Measurements from ENCODE around the gene LIF.

LIF gene

DNA sequence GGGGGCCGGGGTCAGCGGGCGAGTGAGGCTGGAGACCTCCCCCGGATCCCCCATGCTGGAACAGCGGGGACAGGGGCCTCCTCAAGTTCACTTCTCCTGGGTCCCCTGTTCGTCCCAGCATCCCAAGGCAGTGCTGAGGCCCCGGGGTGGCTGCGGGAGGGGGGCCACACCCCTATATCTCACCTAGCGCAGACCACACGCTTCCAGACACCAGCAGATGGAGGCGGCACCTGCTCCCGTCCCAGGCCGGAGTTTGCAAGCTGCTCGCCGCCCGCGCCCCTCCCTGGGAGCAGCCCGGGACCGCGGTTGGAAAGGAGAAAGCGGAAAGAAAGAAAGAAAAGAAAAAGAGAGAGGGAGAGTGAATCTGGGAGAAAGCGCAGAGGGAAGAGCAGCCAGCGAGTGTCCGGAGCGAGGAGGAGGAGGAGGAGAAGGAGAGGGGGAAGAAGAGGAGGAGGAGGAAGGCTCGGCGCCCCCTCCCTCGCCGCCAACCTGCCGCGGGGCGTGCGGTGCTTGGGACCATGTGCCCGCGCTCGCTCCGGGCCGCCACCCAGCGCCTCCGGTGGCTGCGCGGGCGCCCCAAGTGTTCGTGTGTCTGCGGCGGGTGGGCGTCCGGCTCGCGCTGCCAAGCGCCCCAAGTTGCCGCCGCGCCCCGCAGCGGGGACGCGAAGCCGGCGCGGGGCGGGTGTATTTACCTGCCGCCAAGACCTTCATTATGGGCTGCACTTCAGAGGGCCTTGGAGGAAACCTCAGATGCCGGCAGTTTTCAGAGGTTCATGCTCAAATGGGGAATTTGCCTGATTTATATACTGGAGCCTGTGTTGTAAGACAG lies at the start of gene LIF:
Gene LIF (minus strand): TSS at position 775 of the 829 bp plus-strand sequence. CDS start 64 bp downstream, at position 711.
- FAIRE-seq (peak; percentile 55), DNase-seq (ENCODE audit: low spot score) (no peak)

DNA sequence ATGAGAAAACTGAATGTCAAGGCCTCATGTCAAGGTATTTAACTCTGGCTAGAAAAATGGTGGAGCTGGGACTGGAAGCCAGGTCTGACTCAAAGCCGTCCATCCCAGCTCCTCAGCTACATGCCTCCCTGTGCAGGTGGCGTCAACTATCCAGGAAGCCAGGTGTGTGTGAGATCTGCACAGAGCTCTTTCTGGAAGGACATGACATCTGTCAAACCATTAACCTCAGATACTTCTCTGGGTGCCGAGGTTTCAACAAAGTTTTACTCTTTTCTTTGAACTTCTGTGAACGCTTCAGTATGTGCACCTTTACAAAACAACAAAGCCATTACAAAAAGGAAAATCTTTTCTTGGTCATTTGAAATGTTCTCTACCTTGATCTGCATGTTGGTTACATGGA lies 49.8 kb upstream of the LIF start:
- DNase-seq (ENCODE audit: low spot score) (no peak), FAIRE-seq (no peak)

DNA sequence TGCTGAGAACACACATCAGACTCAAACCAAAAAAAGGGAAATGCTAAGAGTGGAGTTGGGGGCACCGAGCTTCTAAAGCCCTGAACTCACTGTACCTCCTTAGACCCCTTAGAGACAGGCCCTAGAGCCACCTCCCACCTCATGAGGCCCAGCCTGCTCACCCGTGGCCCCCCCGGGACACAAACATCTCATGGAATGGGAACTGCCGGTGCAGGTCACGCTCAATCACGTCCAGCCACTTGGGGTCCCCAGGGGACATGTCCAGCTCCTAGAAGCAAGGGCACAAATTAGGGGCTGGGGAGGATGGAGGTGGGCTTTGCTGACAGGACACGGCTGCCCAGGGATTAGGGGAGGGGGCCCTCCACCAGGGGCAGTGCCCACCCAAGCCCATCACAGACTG lies 49.0 kb upstream of the LIF start:
- FAIRE-seq: no peak

DNA sequence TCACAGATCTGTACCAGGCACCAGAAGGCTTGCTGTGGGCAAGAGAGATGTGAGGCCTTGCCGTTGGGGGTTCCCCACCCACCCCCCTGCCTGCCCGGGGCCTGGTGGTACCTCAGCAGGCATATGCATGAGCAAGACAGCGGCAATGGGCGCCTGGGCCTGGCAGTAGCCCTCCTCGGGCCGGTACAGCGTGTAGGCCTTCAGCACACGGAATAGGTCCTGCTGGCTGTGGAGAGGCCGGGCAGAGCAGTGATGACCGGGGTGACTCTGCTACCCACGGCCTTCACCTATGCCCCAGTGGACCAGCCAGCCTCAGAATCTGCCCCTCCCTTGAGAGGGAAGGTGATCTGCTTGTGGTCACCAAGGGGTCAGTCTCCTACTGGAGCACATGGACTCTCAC lies 48.3 kb upstream of the LIF start:
- no peak for FAIRE-seq
- no peak for DNase-seq (ENCODE audit: low spot score)

More for the DNA sequence above, 49.0 kb upstream of the LIF start:
- DNase-seq (ENCODE audit: low spot score): no peak

DNA sequence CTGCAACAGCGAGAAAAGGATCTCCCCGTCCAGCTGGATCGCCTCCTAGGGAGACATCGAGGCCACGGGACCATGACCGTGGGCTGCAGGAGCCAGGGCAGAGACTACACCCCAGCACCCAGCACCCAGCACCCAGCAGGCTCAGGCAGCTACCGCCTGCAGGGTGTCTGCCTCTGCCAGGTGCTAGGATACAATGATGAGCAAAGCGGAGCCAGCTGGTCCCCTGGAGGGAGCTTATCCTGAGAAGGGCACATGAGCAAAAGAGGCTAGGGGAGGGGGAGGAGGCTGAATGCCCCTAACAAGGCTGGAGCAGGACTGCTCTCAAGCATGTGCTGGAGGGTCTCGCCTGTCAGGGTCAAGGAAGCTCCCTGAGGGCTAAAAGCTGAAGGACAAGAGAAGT lies 47.5 kb upstream of the LIF start:
- FAIRE-seq (no peak), DNase-seq (ENCODE audit: low spot score) (no peak)

DNA sequence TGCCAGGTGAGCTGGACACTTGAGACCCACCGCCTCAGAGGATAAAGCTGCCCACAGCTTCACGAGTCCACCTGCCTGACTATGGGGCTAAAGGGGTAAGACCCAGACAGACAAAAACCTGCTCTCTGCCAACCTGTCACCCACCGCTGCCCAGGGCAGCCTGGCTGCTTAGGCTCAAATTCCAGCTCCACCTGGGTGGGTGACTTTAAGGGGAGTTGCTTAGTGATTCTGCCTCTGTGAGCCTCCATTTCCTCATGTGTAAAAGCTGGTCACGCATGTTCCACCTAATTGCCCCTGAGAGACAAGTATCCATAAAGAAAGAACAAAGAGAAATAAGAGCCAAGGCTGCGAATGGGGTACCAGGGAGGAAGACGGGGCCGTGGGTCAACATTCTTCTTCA lies 46.5 kb upstream of the LIF start:
- FAIRE-seq: no peak
- DNase-seq (ENCODE audit: low spot score): no peak

DNA sequence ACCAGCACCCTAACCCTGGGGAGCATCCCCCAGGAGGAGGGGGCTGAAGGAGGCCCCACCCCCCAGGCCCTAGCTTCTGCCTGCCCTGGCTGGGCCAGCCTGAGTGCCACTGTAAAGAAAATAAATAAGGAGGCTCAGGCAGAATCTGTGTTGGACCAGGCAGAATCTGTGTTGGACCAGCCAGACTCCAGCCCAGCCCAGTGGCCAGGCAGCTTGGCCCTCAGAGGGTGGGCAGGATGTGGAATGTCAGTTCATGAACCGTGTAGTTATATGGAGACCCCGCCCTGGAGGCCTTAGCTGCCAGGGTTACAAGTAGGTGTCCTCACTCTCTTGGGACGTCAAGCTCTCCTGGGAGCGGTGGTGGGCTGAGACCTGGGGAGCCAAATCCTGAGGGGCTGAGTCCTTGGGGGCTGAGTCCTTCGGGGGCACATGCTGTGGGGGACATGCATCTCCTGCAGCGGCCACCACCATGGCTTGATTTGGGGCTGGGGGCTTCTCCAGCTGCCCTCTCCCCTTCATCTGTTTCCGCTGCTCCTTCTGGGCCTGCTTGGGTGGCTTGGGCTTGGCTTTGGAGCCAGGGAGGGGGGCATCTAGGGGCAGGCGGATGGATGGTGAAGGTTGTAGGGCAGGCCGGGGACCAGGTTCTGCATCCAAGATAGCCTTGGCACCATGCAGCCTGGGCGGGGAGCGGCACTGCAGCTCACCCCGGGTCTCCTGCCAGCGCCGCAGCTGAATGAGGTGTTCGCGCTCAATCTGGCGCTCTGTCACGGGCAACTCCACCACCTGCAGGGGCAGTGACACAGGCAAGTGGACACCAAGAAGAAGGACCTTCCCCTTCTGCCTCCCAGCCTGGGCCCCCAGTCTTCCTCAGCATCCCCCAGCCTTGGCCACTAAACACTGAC lies 45.8 kb upstream of the LIF start:
- DNase-seq (ENCODE audit: low spot score): no peak
- FAIRE-seq: no peak

DNA sequence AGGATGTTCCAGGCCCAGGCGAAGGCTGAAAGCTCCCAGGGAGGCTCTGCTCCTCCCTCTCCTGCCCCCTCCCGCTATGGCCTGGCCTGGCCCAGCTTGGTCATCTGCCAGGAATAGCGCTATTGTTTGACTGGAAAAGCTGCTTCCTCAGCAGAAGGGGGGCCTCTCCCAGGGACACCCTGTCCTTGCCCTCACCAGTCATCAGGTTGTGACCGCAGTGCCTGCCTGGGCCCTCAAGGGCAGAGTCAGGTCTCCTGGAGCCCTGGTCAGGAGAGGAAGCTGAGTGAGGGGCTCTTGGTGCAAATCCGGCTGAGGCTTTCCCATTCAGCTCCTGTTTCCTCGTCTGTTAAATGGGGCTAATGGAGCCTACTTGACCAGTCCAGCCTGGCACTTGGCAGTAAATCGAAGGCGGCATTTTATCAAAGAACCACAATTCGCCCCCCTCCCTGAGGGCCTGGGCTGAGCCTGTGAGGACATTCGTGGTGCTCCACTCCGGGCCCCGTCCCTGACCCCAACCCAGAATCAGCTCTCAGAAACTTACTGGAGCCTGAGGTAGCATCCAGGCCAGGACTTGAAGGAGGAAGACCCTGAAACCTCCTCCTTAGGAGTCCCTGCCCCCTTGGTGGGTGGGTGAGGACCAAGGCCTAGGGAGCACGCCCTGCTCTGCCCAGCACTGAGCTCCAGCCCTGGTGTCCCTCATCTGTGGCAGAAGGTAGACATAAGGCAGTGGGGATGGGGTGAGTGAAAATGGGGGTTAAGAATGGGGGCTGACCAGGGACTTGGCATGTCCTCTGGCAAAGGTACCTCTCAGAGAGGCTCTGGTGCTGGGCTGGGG lies 44.7 kb upstream of the LIF start:
- FAIRE-seq: peak; percentile 65
- peak; percentile 78 for DNase-seq (ENCODE audit: low spot score)

DNA sequence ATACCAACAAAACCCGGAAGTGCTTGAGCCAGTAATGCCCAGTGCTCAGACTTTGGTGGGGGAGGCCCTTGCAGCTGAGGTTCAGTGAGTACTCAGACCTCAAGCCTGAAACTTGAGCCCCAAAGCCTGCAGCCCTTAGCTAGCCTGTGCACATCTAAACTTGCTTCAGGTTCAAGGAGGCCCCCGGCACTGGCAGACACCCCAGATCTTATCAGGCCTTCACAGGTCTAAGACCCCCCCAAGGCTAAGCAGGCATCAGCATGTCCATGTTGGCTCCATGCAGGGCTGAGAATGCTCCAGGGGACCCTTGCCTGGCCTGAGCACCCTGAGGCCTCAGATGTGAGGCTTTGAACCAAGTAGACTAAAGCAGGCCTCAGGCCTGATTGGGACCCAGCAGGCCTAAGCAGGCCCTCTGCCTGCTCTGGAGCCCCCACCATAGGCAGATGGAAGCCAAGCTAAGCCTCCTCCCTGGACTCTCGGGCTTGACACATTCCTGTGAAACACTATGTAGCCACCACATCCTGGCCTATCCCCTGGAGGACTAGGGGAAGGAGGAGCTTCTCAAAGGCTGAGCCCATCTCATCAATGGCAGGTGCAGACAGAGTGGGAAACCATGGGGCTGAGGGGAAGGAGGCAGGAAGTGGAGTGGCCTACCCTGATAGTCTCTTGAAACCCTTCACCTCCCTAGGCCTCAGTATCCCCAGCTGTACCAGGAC lies 43.9 kb upstream of the LIF start:
- FAIRE-seq (peak; percentile 93), DNase-seq (ENCODE audit: low spot score) (peak; percentile 72)

DNA sequence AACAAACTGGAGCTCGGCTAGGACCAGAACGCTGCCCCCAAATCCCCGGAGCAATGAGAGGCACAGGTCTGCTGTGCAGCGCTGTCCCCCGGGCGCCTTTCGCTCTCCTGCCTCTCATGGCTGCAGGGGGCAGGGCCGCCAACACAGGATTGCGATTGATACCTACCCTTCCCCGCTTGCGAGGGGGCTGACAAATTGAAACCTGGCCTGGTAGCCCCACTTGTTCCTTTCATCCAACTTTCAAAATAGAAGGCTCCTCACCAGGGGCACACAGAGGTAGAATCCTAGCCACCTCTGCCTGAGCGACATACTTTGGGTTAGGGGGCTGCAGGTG lies 43.4 kb upstream of the LIF start:
- FAIRE-seq (no peak), DNase-seq (ENCODE audit: low spot score) (no peak)

DNA sequence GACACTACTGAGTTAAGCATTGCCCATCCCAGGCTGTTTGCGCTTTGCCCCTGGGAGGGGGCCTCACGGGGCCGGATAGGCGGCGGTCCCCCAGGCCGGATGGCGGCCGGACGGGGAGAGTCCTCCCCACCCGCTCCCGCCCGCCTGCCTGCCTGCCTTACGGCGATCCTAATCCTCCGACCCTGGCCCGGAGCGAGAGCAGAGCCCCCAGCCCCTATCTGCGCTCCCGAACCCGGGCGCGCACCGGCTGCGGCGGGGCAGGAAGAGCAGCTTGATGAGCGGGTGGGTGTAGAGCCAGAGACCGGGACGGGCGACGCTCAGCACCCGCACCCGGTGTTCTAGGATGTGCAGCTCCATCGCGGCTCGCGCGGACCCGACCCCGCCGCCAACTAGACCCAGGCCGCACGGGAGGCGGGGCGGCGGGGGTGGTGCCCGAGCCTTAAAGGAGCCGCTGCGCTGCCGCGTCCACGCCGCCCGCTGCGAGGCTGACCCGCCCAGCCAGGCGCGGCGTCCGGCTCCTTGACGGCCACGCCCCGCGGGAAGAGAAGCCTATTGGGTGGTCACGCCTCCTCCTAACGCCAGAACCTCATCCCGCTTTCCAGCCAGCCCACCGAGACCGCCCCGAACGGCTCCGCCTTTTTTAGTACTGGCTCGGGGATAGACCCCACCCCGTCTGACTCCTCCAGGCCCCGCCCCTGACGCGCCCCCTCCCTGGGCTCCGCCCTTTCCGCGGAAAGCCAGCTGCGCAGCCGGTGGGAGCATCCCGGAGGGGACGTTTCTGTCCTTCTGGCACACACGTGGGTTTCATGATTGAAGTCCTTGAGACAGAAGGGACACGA lies 42.8 kb upstream of the LIF start, which contains the start of gene CASTOR1:
Gene CASTOR1 (minus strand): TSS at position 365 of the 839 bp plus-strand sequence. CDS start 8 bp downstream, at position 357.
- DNase-seq (ENCODE audit: low spot score) (peak; percentile 100), FAIRE-seq (peak; percentile 74)

DNA sequence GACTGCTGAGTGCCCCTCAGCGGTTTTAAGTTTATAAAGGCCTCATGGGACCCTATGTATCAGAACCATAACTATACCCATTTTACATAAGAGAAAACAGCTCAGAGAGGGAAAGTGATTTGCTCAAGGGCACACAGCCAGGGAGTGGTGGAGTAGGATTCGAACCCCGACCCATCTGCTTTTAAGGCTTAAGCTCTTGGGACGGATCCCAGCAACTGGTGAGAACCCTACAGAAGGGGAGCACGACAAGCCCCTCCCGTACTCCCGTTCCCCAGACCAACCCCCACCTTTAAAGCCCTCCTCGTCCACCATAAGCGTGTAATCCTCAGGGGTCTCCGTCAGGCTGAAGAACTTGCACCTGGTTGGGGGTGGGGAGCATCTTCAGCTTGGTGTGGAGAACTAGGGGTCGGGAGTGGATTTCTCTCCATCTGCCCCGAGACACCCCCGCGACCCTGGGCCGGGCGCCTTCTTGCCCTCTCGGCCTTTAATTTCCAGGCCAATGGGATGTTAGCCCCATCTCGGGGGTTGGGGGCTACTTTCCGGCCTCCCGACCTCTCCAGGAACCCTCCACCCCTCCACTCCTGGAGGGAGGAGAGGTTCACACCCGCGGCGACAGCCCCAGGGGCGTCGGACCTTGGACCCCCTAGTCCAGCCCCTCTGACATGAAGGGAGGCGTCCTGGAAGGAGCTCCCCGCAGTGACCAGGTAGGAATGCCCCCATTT lies 42.0 kb upstream of the LIF start:
- FAIRE-seq (no peak), DNase-seq (ENCODE audit: low spot score) (no peak)

DNA sequence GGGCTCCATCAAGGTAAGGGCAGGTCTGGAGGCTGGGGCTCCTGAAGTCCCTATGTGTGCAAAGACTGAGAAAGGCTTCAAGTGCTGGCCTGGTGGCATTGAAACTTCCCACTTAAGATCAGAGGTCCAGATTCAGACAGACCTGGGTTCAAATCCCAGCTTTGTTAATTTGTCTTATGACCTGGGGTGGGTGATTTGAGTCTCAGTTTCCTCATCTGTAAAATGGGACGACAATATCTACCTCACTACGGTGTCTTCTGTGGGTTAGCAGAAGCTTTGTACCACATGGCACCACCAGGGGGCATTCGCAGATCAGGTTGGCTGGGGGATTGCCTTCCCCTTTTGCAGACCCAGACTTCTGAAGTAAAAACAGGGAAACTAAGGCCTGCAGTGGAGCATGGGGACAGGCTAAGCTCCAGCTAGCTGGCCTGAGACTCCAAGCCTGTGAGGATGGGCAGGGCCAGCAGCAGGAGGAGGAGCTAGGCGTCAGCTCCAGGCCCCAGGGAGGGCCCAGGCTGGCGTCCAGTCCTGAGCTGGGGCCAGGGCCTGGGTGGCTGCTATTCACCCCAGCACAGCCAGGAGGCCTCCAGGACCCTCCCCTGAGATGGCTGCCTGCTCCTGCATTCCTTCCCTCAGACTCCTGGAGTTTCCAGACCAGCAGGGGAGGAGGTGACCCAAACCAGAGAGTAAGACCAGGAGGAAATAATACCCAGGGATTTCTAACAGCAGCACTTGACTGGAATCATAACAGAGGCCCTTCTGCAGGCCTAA lies 41.3 kb upstream of the LIF start:
- FAIRE-seq (peak; percentile 55), DNase-seq (ENCODE audit: low spot score) (peak; percentile 86)

DNA sequence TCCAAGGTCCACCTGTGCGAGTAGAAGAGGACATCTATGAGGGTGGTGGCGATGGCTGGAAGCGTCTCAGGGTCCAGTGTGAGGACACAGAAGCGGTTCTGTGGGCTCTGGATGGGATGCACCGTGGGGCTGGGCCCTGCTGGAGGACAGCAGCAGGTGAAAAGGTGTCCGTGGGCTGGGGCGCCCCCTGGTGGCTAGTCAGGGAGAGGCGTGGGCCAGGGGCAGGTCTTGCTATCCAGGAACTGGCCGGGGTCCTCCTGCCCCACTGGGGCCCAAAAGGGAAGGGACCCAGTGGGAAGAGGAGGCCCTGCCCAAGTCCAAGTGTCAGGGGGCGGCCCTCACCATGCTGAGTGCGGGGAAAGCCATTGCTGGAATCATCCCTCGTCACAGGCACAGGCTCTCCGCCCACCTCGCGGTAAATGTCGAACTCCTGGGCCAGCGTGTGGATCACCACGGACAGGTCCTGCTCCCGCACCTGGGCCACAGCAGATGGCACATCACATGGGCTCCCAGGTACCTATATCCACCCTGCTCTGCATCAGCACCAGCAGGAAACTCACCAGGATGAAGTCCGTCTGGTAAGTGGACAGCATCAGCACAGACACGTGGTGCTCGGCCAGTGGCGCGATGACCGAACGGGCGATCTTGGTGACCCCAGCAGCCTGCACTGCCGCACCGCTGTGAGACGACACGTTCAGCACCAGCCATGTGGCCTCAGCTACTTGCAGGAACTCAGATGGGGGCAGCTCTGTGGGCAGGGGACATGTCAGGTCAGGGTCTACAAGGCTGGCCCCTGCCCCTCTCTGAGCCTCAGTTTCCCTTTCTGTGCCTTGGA lies 40.5 kb upstream of the LIF start:
- FAIRE-seq: peak; percentile 74
- peak; percentile 82 for DNase-seq (ENCODE audit: low spot score)

DNA sequence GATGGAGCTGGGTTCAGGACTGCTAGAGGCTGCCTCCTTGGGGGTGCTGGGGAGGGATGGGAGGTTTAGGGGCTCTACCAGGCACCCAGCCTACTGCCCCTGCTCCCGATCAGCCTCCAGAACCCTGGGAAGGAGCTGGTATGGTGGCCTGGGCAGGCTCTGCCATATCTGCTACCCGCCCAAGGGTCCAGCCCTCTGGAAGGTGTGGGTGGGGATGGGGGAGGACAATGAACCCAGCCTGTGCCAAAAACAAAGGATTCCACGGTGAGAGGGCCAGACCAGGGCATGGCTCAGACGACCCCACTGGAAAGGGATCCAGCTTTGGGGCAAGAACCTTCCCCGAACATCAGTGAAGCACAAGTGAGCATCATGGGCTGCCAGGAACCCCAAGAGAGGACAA lies 39.8 kb upstream of the LIF start:
- no peak for FAIRE-seq
- DNase-seq (ENCODE audit: low spot score): no peak

DNA sequence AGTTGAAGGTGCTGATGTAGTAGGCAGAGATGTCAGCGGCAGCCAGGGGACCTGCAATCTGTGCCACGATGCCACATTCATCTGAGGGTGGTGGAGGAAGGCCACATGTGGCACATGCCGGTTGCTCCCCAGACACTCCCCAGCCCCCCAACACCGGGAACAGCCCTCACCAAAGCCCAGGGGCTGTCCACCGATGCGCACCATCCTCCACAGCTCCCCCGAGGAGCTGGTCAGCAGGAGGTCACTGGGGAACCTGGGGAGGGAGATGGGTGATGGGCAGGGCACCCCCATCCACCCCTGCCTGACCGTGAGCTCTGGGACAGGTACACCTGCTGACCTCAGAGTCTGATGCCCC lies 39.3 kb upstream of the LIF start:
- FAIRE-seq (no peak), DNase-seq (ENCODE audit: low spot score) (no peak)

DNA sequence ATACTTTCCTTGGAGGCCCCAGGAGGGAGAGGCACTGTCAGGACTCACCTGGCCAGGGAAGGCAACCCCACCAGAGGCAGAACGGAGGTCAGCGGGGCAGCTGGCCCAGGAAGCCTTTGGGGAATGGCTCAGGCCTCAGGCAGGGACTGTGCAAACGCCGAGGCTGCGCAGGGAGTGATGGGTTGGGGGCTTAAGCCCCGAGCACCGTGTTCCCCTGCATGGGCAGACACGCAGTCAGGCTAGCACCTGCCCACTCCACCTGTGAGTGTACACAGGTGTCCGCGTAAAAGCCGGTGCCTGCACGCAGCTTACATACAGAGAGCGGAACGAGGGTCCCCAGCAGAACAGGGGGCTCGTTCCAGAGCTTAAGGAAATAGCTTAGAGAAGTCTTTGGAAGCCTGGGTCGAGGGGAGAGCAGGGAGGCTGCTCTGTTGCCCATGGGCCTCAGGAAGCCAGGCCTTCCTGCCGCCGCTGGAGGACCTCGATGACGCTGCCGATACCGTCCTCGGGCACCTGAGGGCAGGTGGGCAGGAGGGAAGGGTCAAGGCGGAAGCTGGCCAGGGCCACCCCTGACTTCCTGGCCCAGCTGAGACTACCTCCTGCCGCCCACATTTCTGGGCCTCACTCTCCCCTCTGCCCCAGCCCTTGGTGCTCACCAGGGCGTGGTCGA lies 38.8 kb upstream of the LIF start:
- FAIRE-seq (no peak), DNase-seq (ENCODE audit: low spot score) (no peak)
